ENCODE results near the gene CD2. TPM values are rescaled to one million over a fixed set of nuclear protein-coding genes. Genes with fewer than 3 reads are reported as not detected.

Gene CD2
- total RNA-seq, 4 donors from 2014 or later = 1.9 to 9.7 (median 2.6) TPM

- Histone ChIP-seq H3K4me3 (replicated peaks in 1 of 3) (no peak overlapping the region), H3K27ac (no peak overlapping the region), H3K4me1 (no peaks in the 10 kb centered on the region), H3K36me3 (no peaks in the 10 kb centered on the region), H3K27me3 (no peaks in the 10 kb centered on the region), H3K9me3 (no peaks in the 10 kb centered on the region)
- no peak for TF ChIP-seq POLR2A (IDR thresholded peaks at IDR 0.05)
- TF ChIP-seq CTCF (IDR thresholded peaks at IDR 0.05) = no peak
- 69 to 73% methylated on average over 3 of the region's 3 CpGs for WGBS, 2 donors
- intact Hi-C loops (cut with DNase I) = no loop called here
- no peak for DNase-seq
These were observed 23.9 kb downstream of the CD2 start for GRCh38 chr1:116777831-116778830.

DNA sequence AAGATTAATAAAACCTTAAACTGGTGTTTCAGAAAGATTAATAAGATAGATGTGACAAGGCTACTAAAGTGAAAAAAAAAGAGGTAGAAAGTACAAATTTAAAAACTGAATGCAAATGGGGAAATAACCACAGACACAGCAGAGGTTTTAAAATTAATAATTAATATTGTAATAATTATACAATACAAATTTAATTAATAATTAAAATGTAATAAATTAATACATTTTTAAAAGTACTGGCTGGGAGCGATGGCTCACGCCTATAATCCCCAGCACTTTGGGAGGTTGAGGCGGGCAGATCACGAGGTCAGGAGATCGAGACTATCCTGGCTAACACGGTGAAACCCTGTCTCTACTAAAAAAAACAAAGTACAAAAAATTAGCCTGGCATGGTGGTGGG is 26.8 kb downstream of the CD2 start:
- no peak for TF ChIP-seq CTCF (IDR thresholded peaks at IDR 0.05)
- TF ChIP-seq POLR2A (IDR thresholded peaks at IDR 0.05) = no peak
- 95 to 97% methylated on average over 6 of the region's 6 CpGs for WGBS, 2 donors
- no peaks in the 10 kb centered on the region for H3K4me1 ChIP-seq

GRCh38 chr1:116785006-116785405 is 30.8 kb downstream of the CD2 start:
- Histone ChIP-seq H3K27ac (no peak overlapping the region), H3K9me3 (no peaks in the 10 kb centered on the region), H3K4me1 (no peaks in the 10 kb centered on the region), H3K27me3 (no peaks in the 10 kb centered on the region), H3K4me3 (replicated peaks in 1 of 3) (no peak overlapping the region), H3K36me3 (no peaks in the 10 kb centered on the region)
- WGBS, 2 donors = 94 to 100% methylated on average over 4 of the region's 4 CpGs
- no peak for DNase-seq
- TF ChIP-seq POLR2A (IDR thresholded peaks at IDR 0.05) (no peak), CTCF (IDR thresholded peaks at IDR 0.05) (no peak)
- intact Hi-C loops (cut with DNase I) = no loop called here

More for the DNA sequence above, 26.8 kb downstream of the CD2 start:
- Histone ChIP-seq H3K9me3 (no peaks in the 10 kb centered on the region), H3K27me3 (no peaks in the 10 kb centered on the region), H3K36me3 (no peaks in the 10 kb centered on the region), H3K27ac (no peak overlapping the region), H3K4me3 (replicated peaks in 1 of 3) (no peak overlapping the region)
- DNase-seq = no peak
- intact Hi-C loops (cut with DNase I) = no loop called here

DNA sequence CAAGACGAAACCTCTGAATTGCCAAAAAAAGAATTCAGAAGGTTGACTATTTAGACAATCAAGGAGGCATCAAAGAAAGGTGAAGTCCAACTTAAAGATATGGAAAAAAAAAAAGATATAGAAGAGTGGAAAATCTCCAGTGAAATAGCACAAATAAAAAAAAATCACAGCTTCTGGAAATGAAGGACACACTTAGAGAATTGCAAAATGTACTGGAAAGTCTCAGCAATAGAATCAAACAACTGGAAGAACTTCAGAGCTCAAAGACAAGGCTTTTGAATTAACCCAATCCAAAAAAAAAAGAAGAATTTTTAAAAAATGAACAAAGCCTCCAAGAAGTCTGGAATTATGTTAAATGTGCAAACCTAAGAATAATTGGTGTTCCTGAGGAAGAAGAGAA is 31.8 kb downstream of the CD2 start:
- intact Hi-C loops (cut with DNase I) = no loop called here
- Histone ChIP-seq H3K4me3 (replicated peaks in 1 of 3) (no peak overlapping the region), H3K27ac (no peak overlapping the region), H3K4me1 (no peaks in the 10 kb centered on the region), H3K36me3 (no peaks in the 10 kb centered on the region), H3K27me3 (no peaks in the 10 kb centered on the region), H3K9me3 (no peaks in the 10 kb centered on the region)
- 91 to 95% methylated on average over 1 of the region's 1 CpG for WGBS, 2 donors
- TF ChIP-seq CTCF (IDR thresholded peaks at IDR 0.05) = no peak
- DNase-seq = no peak

- DNase-seq = no peak
- intact Hi-C loops (cut with DNase I) = no loop called here
These were observed 37.5 kb downstream of the CD2 start for GRCh38 chr1:116791727-116792126.

More at GRCh38 chr1:116791727-116792126, 37.5 kb downstream of the CD2 start:
- Histone ChIP-seq H3K27ac (no peak overlapping the region), H3K36me3 (no peaks in the 10 kb centered on the region), H3K27me3 (no peaks in the 10 kb centered on the region), H3K4me3 (replicated peaks in 1 of 3) (no peak overlapping the region), H3K4me1 (no peaks in the 10 kb centered on the region), H3K9me3 (no peaks in the 10 kb centered on the region)
- no peak for TF ChIP-seq CTCF (IDR thresholded peaks at IDR 0.05)

Data from thyroid gland (tissue), 4 donors.